GM23338 (cell line): ENCODE measurements around the gene RAB3GAP1. TPM values are rescaled to one million over a fixed set of nuclear protein-coding genes. Genes with fewer than 3 reads are reported as not detected.

Experiments
- ATAC-seq: fragments of 200-7000 bp; cut with Tn5 transposase; 3 replicates; pipeline ENCODE4 v1.9.1; 2020
- DNase-seq: peaks from one replicate; pipeline ENCODE4 v3.0.0-alpha.2; 2015; ENCODE audit warnings: low spot score
- H2AFZ ChIP-seq: fragments of 200-600 bp; sonication (generic); 2 replicates; pipeline ENCODE4 v1.8.0; 2016; ENCODE audit warnings: antibody characterized with exemption, mild to moderate bottlenecking, moderate library complexity
- H3F3A ChIP-seq: fragments of 200-600 bp; sonication (generic); replicated peaks from 2 replicates; pipeline ENCODE4 v1.8.0; 2017; ENCODE audit warnings: antibody characterized with exemption, mixed run types, low read depth
- H3K27ac ChIP-seq: fragments of 200-600 bp; sonication (generic); 2 replicates; pipeline ENCODE4 v1.6.1; 2016; ENCODE audit warnings: low read depth
- H3K27me3 ChIP-seq: fragments of 200-600 bp; sonication (generic); 2 replicates; pipeline ENCODE4 v1.8.0; 2016; ENCODE audit warnings: mild to moderate bottlenecking, mixed run types, moderate library complexity; ENCODE audit not compliant: insufficient read depth
- H3K36me3 ChIP-seq: fragments of 200-600 bp; sonication (generic); 2 replicates; pipeline ENCODE4 v1.8.0; 2016; ENCODE audit warnings: mild to moderate bottlenecking; ENCODE audit not compliant: insufficient read depth
- H3K4me1 ChIP-seq: fragments of 200-600 bp; sonication (generic); 2 replicates; pipeline ENCODE4 v1.8.0; 2016; ENCODE audit warnings: mild to moderate bottlenecking, moderate library complexity; ENCODE audit not compliant: insufficient read depth
- H3K4me2 ChIP-seq: fragments of 200-600 bp; sonication (generic); 2 replicates; pipeline ENCODE4 v1.7.1; 2017; ENCODE audit warnings: mixed run types
- H3K4me3 ChIP-seq: fragments of 200-600 bp; sonication (generic); 2 replicates; pipeline ENCODE4 v1.6.1; 2016; ENCODE audit warnings: mixed run types
- H3K79me2 ChIP-seq: fragments of 200-600 bp; sonication (generic); replicated peaks from 2 replicates; pipeline ENCODE4 v1.8.0; 2017; ENCODE audit warnings: mild to moderate bottlenecking; ENCODE audit not compliant: insufficient read depth
- H3K9me2 ChIP-seq: fragments of 200-600 bp; sonication (generic); 2 replicates; pipeline ENCODE4 v1.8.0; 2017; ENCODE audit not compliant: insufficient read depth
- H4K20me1 ChIP-seq: fragments of 200-600 bp; sonication (generic); replicated peaks from 2 replicates; pipeline ENCODE4 v1.8.0; 2017; ENCODE audit warnings: mild to moderate bottlenecking; ENCODE audit not compliant: insufficient read depth
- H3K27ac Mint-ChIP-seq: 2 replicates; pipeline ENCODE4 v1.8.0; 2020; ENCODE audit warnings: inconsistent platforms, mild to moderate bottlenecking, moderate library complexity, mixed read lengths
- H3K27me3 Mint-ChIP-seq: 3 replicates; pipeline ENCODE4 v1.8.0; 2022; ENCODE audit warnings: low read depth, mild to moderate bottlenecking, moderate library complexity, mixed read lengths, inconsistent platforms; ENCODE audit not compliant: insufficient read depth, poor library complexity
- H3K36me3 Mint-ChIP-seq: 3 replicates; pipeline ENCODE4 v1.8.0; 2021; ENCODE audit warnings: low read depth, mild to moderate bottlenecking, inconsistent platforms, moderate library complexity, mixed read lengths
- H3K4me1 Mint-ChIP-seq: 3 replicates; pipeline ENCODE4 v1.8.0; 2020; ENCODE audit warnings: mild to moderate bottlenecking, inconsistent platforms, mixed read lengths
- H3K4me3 Mint-ChIP-seq: 3 replicates; pipeline ENCODE4 v1.8.0; 2021; ENCODE audit warnings: moderate library complexity, mild to moderate bottlenecking, inconsistent platforms, mixed read lengths
- H3K9me3 Mint-ChIP-seq: 3 replicates; pipeline ENCODE4 v1.8.0; 2020; ENCODE audit warnings: moderate library complexity, mild to moderate bottlenecking, inconsistent platforms, mixed read lengths
- CREB1 ChIP-seq: fragments of 250-450 bp; sonication (Bioruptor Pico); IDR thresholded peaks from 2 replicates; pipeline ENCODE4 v1.5.0; 2020; ENCODE audit warnings: low read depth, mild to moderate bottlenecking, moderate library complexity
- ETS1 ChIP-seq: IDR thresholded peaks from 2 replicates; pipeline ENCODE4 v1.6.1; 2016; ENCODE audit warnings: antibody characterized with exemption
- EZH2 ChIP-seq: fragments of 200-600 bp; sonication (generic); IDR thresholded peaks from one replicate; pipeline ENCODE4 v1.8.0; 2017; ENCODE audit warnings: antibody characterized with exemption, mild to moderate bottlenecking, low read depth; ENCODE audit not compliant: unreplicated experiment
- EZH2phosphoT487 ChIP-seq: fragments of 200-600 bp; sonication (generic); IDR thresholded peaks from one replicate; pipeline ENCODE4 v1.8.1; 2018; ENCODE audit warnings: antibody characterized with exemption; ENCODE audit not compliant: unreplicated experiment
- JUNB ChIP-seq: IDR thresholded peaks from one replicate; pipeline ENCODE4 v1.6.1; 2016; ENCODE audit warnings: antibody characterized with exemption; ENCODE audit not compliant: unreplicated experiment
- NANOG ChIP-seq: IDR thresholded peaks from 2 replicates; pipeline ENCODE4 v1.6.1; 2016; ENCODE audit warnings: antibody characterized with exemption, borderline replicate concordance
- POLR2AphosphoS5 ChIP-seq: IDR thresholded peaks from 2 replicates; pipeline ENCODE4 v1.6.1; 2016; ENCODE audit warnings: antibody characterized with exemption, low read depth
- REST ChIP-seq: IDR thresholded peaks from one replicate; pipeline ENCODE4 v1.6.1; 2018; ENCODE audit warnings: antibody characterized with exemption; ENCODE audit not compliant: unreplicated experiment
- STAT1 ChIP-seq: IDR thresholded peaks from one replicate; pipeline ENCODE4 v1.6.1; 2016; ENCODE audit warnings: antibody characterized with exemption; ENCODE audit not compliant: unreplicated experiment
- ZNF114 ChIP-seq: fragments of 250-450 bp; sonication (Bioruptor Pico); IDR thresholded peaks from 2 replicates; pipeline ENCODE4 v1.5.0; 2020; ENCODE audit warnings: mild to moderate bottlenecking, moderate library complexity
- ZNF331 ChIP-seq: fragments of 250-450 bp; sonication (Bioruptor Pico); IDR thresholded peaks from 2 replicates; pipeline ENCODE4 v1.5.0; 2020; ENCODE audit warnings: low read depth, mild to moderate bottlenecking, moderate library complexity
- polyA plus RNA-seq: library from polyadenylated mRNA; unstranded; fragments of >200 nt; fragmentation: Nextera tagmentation; extraction: Ambion mirVana; gene quantifications from 2 replicates; pipeline ENCODE4 v1.2.1, GENCODE V29; 2016
- total RNA-seq: library from RNA; depleted of rRNA; stranded (reverse); fragments of >200 nt; shearing (Covaris generic); gene quantifications from 2 replicates; pipeline ENCODE4 v1.2.3, GENCODE V29; 2014
- TF ChIP-seq, protein P1 (sequence below), 2 experiments: fragments of 200-600 bp in 1 of 2; sonication (generic) in 1 of 2; conservative IDR thresholded peaks; 2 replicates each; pipeline versions ENCODE4 v1.5.1 to v1.6.1; 2016 to 2017; ENCODE audit warnings: antibody characterized with exemption in 2 of 2, low read depth in 2 of 2, mild to moderate bottlenecking in 2 of 2, moderate library complexity in 1 of 2

RAB3GAP1 gene
- total and polyA plus RNA-seq, 2 experiments from 2014 or later: 22.5 to 40.4 TPM

- peaks cover 18% of the 10 kb centered on the region for H3K36me3 Mint-ChIP-seq
- no peaks in the 10 kb centered on the region for H3K27me3 Mint-ChIP-seq
- no peaks in the 10 kb centered on the region for H3K9me3 Mint-ChIP-seq
- H3K27me3 ChIP-seq: no peaks in the 10 kb centered on the region
- no peak for ATAC-seq
- H3K9me2 ChIP-seq: no peaks in the 10 kb centered on the region
- no peak overlapping the region for H3K27ac Mint-ChIP-seq
- no peak overlapping the region for H3K4me3 Mint-ChIP-seq
- no peaks in the 10 kb centered on the region; the same call in 1 of the 2 replicates for H3K36me3 ChIP-seq
- H4K20me1 ChIP-seq: 0 out of 2 replicates have a peak, but pooled peaks cover 5% of the 10 kb centered on the region
- no peak overlapping the region for H3K27ac ChIP-seq
- no peak overlapping the region for H2AFZ ChIP-seq
- no peaks in the 10 kb centered on the region for H3K4me1 Mint-ChIP-seq
- H3F3A ChIP-seq: no peaks in the 10 kb centered on the region
- H3K79me2 ChIP-seq: no peaks in the 10 kb centered on the region
- DNase-seq: no peak
- H3K4me1 ChIP-seq: no peaks in the 10 kb centered on the region
- no peak overlapping the region for H3K4me3 ChIP-seq
- no peak overlapping the region for H3K4me2 ChIP-seq
- TF ChIP-seq ETS1 (no peak), STAT1 (no peak), EZH2 (no peak), NANOG (no peak), ZNF114 (CRISPR knock-in tag) (no peak), ZNF331 (CRISPR knock-in tag) (no peak), POLR2AphosphoS5 (no peak), REST (no peak), EZH2phosphoT487 (no peak), JUNB (no peak), CREB1 (CRISPR knock-in tag) (no peak)
Observed at GRCh38 chr2:135125940-135126339, 73.8 kb downstream of the RAB3GAP1 start.

- H3K27ac ChIP-seq: no peak overlapping the region
- Mint-ChIP-seq H3K27ac (no peak overlapping the region), H3K36me3 (peaks cover 28% of the 10 kb centered on the region), H3K4me3 (no peak overlapping the region), H3K9me3 (no peaks in the 10 kb centered on the region), H3K4me1 (no peaks in the 10 kb centered on the region), H3K27me3 (no peaks in the 10 kb centered on the region)
- H3K4me2 ChIP-seq: no peak overlapping the region
- DNase-seq (no peak), ATAC-seq (no peak)
- H3K4me3 ChIP-seq: no peak overlapping the region
- peaks cover 17% of the 10 kb centered on the region for H3K36me3 ChIP-seq
- H3F3A ChIP-seq: no peaks in the 10 kb centered on the region
- no peaks in the 10 kb centered on the region for H3K9me2 ChIP-seq
- H2AFZ ChIP-seq: no peak overlapping the region
- no peaks in the 10 kb centered on the region for H3K27me3 ChIP-seq
- 0 out of 2 replicates have a peak, but pooled peaks cover 5% of the 10 kb centered on the region for H4K20me1 ChIP-seq
- H3K4me1 ChIP-seq: no peaks in the 10 kb centered on the region
- TF ChIP-seq ZNF331 (CRISPR knock-in tag) (no peak), EZH2 (no peak), POLR2AphosphoS5 (no peak), JUNB (no peak), EZH2phosphoT487 (no peak), REST (no peak)
- TF ChIP-seq, protein P1, sequence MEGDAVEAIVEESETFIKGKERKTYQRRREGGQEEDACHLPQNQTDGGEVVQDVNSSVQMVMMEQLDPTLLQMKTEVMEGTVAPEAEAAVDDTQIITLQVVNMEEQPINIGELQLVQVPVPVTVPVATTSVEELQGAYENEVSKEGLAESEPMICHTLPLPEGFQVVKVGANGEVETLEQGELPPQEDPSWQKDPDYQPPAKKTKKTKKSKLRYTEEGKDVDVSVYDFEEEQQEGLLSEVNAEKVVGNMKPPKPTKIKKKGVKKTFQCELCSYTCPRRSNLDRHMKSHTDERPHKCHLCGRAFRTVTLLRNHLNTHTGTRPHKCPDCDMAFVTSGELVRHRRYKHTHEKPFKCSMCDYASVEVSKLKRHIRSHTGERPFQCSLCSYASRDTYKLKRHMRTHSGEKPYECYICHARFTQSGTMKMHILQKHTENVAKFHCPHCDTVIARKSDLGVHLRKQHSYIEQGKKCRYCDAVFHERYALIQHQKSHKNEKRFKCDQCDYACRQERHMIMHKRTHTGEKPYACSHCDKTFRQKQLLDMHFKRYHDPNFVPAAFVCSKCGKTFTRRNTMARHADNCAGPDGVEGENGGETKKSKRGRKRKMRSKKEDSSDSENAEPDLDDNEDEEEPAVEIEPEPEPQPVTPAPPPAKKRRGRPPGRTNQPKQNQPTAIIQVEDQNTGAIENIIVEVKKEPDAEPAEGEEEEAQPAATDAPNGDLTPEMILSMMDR (conservative IDR thresholded peaks at IDR 0.05; ENCODE audit: low read depth in 2 of 2): no peak
- no peaks in the 10 kb centered on the region for H3K79me2 ChIP-seq
Observed at GRCh38 chr2:135130751-135131150, 78.7 kb downstream of the RAB3GAP1 start.
